HepG2 (cell line): ENCODE data around the gene SCUBE1. TPM values are rescaled to one million over a fixed set of nuclear protein-coding genes. Genes with fewer than 3 reads are reported as not detected.
A peak's percentile ranks its signal among the peaks of the same experiment; 100 is the strongest.

Source experiments
- ADNP ChIP-seq: sonication (generic); formaldehyde crosslinking; IDR thresholded peaks from 2 replicates; pipeline ENCODE4 v1.4.0; 2020; ENCODE audit warnings: missing genetic modification reagents
- AKAP8 ChIP-seq: sonication (generic); formaldehyde crosslinking; IDR thresholded peaks from 2 replicates; pipeline ENCODE4 v1.5.1; 2020; ENCODE audit warnings: mild to moderate bottlenecking, missing genetic modification reagents
- CC2D1A ChIP-seq: sonication (generic); formaldehyde crosslinking; IDR thresholded peaks from 2 replicates; pipeline ENCODE4 v1.8.1; 2023; ENCODE audit warnings: mild to moderate bottlenecking, missing genetic modification reagents
- HCFC1 ChIP-seq: fragments of 150-350 bp; IDR thresholded peaks from 2 replicates; pipeline ENCODE4 v1.6.1; 2014; ENCODE audit warnings: low read depth, low read length
- HHEX ChIP-seq: IDR thresholded peaks from 2 replicates; pipeline ENCODE4 v1.6.1; 2016; ENCODE audit warnings: control low read depth
- HMG20A ChIP-seq: IDR thresholded peaks from 2 replicates; pipeline ENCODE4 v1.6.1; 2016; ENCODE audit warnings: borderline replicate concordance
- KAT7 ChIP-seq: IDR thresholded peaks from 2 replicates; pipeline ENCODE4 v1.6.1; 2018; ENCODE audit warnings: borderline replicate concordance, missing compliant biosample characterization
- KDM5A ChIP-seq: fragments of 200-600 bp; sonication (generic); IDR thresholded peaks from 2 replicates; pipeline ENCODE4 v1.7.0; 2018; ENCODE audit warnings: antibody characterized with exemption, mild to moderate bottlenecking, low read length, borderline replicate concordance
- KLF6 ChIP-seq: IDR thresholded peaks from 2 replicates; pipeline ENCODE4 v1.8.0; 2016; ENCODE audit warnings: missing biosample characterization, missing genetic modification reagents
- KMT2A ChIP-seq: sonication (generic); formaldehyde crosslinking; IDR thresholded peaks from 2 replicates; pipeline ENCODE4 v1.4.0; 2020; ENCODE audit warnings: missing genetic modification reagents
- MXI1 ChIP-seq: IDR thresholded peaks from 3 replicates; pipeline ENCODE4 v1.6.1; 2012; ENCODE audit warnings: low read depth, low read length, inconsistent platforms, borderline replicate concordance
- NFYC ChIP-seq: IDR thresholded peaks from 2 replicates; pipeline ENCODE4 v1.6.1; 2016; ENCODE audit warnings: missing genetic modification reagents, missing compliant biosample characterization
- NR2C2 ChIP-seq: sonication (generic); formaldehyde crosslinking; IDR thresholded peaks from 2 replicates; pipeline ENCODE4 v1.4.0; 2020; ENCODE audit warnings: missing genetic modification reagents, mild to moderate bottlenecking, moderate library complexity, borderline replicate concordance
- SALL1 ChIP-seq: sonication (generic); formaldehyde crosslinking; IDR thresholded peaks from 2 replicates; pipeline ENCODE4 v1.8.0; 2022; ENCODE audit warnings: mild to moderate bottlenecking, missing genetic modification reagents
- SOX13 ChIP-seq, 3 experiments: fragments of 450-650 bp in 1 of 3; sonication (generic) in 1 of 3; formaldehyde crosslinking in 1 of 3; IDR thresholded peaks in 2 of 3; conservative IDR thresholded peaks in 1 of 3; 2 replicates each; pipeline versions ENCODE4 v1.5.0 to v1.6.1; 2016 to 2020; ENCODE audit warnings: antibody characterized with exemption in 1 of 3, mild to moderate bottlenecking in 1 of 3, missing compliant biosample characterization in 1 of 3, missing genetic modification reagents in 1 of 3, moderate library complexity in 1 of 3
- SP2 ChIP-seq: sonication (generic); formaldehyde crosslinking; IDR thresholded peaks from 2 replicates; pipeline ENCODE4 v1.5.1; 2020; ENCODE audit warnings: mild to moderate bottlenecking, missing genetic modification reagents
- ZNF251 ChIP-seq: sonication (generic); formaldehyde crosslinking; IDR thresholded peaks from 2 replicates; pipeline ENCODE4 v1.9.0; 2021; ENCODE audit warnings: mild to moderate bottlenecking, missing genetic modification reagents
- ZNF772 ChIP-seq: sonication (generic); formaldehyde crosslinking; IDR thresholded peaks from 2 replicates; pipeline ENCODE4 v1.5.0; 2020; ENCODE audit warnings: mild to moderate bottlenecking, missing genetic modification reagents
- ZNF83 ChIP-seq: sonication (generic); formaldehyde crosslinking; IDR thresholded peaks from 2 replicates; pipeline ENCODE4 v1.4.0; 2020; ENCODE audit warnings: missing genetic modification reagents, mild to moderate bottlenecking, borderline replicate concordance
- polyA plus RNA-seq, 8 experiments: library from polyadenylated mRNA; depleted of rRNA in 3 of 8; stranded (reverse) in 7 of 8; unstranded in 1 of 8; fragments of >200 nt; fragmentation: Illumina TruSeq in 4 of 8; extraction: Trizol in 4 of 8; gene quantifications; 2 replicates each; pipeline versions ENCODE4 v1.2.1 to v1.2.3, GENCODE V29; 2011 to 2016; ENCODE audit warnings: low read depth in 4 of 8, missing spikeins in 1 of 8, mixed read lengths in 1 of 8; ENCODE audit not compliant: insufficient read depth in 1 of 8
- total RNA-seq, 5 experiments: library from RNA; depleted of rRNA; stranded (reverse); fragments of >200 nt; fragmentation: Illumina TruSeq; extraction: Trizol; gene quantifications; 2 replicates each; pipeline ENCODE4 v1.2.3, GENCODE V29; 2016; ENCODE audit warnings: low read depth in 1 of 5
- TF ChIP-seq, protein P1 (sequence below): fragments of 450-650 bp; IDR thresholded peaks from 2 replicates; pipeline ENCODE4 v1.6.1; 2017
- TF ChIP-seq, protein P2 (sequence below): IDR thresholded peaks from 2 replicates; pipeline ENCODE4 v1.6.1; 2016; ENCODE audit warnings: low read depth, missing genetic modification reagents, missing compliant biosample characterization
- TF ChIP-seq, protein P3 (sequence below): sonication (generic); formaldehyde crosslinking; IDR thresholded peaks from 2 replicates; pipeline ENCODE4 v1.5.1; 2020; ENCODE audit warnings: missing genetic modification reagents, mild to moderate bottlenecking, borderline replicate concordance

The SCUBE1 gene
- total and polyA plus RNA-seq, 2 of the 13 experiments (the other 11 are each of a cell fraction or from before 2014, with no cell fraction given) = under 0.01 to 0.05 TPM

DNA sequence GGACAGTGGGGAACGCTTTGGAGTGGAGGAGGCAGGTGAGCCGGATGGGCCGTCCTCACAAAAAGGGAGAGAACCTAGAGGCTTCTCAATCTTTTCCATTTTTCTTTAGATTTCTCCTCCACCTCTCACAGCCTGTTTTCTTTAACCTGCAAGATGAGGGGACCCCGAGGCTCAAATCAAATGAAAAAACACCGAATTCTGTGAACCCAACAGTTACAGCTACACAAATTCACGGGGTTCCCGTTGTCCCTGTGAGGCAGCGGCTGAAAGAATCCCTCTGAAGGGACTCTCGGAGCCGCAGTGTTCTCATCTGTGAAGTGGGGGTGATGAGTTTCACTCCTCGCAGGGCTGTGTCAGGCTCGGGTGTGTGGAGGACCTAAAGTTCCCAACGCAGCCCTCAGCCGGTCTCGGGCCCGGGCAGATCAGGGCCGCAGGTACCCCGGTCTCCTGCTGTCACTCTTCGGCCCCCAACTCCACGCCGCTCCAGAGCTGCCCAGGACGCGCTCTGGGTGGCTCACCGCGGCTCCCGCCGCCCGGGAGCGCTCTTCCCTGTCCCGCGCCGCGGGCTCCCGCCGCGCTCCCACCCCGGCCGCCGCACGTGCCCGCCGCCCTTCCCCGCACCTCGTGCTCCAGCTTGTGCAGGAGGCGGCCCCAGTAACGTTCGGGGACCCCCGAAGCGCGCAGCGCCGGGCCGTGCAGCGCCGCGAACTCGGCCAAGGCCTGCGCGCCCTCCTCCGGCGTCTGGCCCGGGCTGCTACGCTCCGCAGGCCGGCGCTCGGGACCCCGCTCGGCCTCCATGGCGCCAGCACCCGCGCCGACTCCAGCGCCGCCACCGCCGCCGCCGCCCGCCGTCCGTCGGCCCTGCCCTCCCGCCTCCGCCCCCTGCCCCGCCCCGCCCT is 156.7 kb downstream of the SCUBE1 start, which contains the start of gene TTLL12 (continued):
- TF ChIP-seq, protein P1, sequence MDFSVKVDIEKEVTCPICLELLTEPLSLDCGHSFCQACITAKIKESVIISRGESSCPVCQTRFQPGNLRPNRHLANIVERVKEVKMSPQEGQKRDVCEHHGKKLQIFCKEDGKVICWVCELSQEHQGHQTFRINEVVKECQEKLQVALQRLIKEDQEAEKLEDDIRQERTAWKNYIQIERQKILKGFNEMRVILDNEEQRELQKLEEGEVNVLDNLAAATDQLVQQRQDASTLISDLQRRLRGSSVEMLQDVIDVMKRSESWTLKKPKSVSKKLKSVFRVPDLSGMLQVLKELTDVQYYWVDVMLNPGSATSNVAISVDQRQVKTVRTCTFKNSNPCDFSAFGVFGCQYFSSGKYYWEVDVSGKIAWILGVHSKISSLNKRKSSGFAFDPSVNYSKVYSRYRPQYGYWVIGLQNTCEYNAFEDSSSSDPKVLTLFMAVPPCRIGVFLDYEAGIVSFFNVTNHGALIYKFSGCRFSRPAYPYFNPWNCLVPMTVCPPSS = no peak
- TF ChIP-seq ADNP (CRISPR knock-in tag) (no peak), SOX13 (IDR thresholded peaks at IDR 0.05) (no peak), SOX13 (CRISPR knock-in tag; conservative IDR thresholded peaks at IDR 0.05 in 1 of 2, IDR thresholded peaks at IDR 0.05 in 1 of 2) (no peak), ZNF83 (CRISPR knock-in tag) (no peak), KDM5A (no peak), KLF6 (CRISPR knock-in tag) (no peak), KAT7 (CRISPR knock-in tag) (no peak), SP2 (no peak), NR2C2 (no peak), NFYC (CRISPR knock-in tag) (no peak), CC2D1A (CRISPR knock-in tag) (no peak), ZNF772 (CRISPR knock-in tag) (no peak), HCFC1 (no peak), ZNF251 (CRISPR knock-in tag) (no peak), HMG20A (CRISPR knock-in tag) (no peak), HHEX (CRISPR knock-in tag) (no peak), MXI1 (no peak), KMT2A (CRISPR knock-in tag) (no peak), AKAP8 (no peak), SALL1 (CRISPR knock-in tag) (peak; percentile 52; the same call in 1 of the 2 replicates)
- TF ChIP-seq, protein P2, sequence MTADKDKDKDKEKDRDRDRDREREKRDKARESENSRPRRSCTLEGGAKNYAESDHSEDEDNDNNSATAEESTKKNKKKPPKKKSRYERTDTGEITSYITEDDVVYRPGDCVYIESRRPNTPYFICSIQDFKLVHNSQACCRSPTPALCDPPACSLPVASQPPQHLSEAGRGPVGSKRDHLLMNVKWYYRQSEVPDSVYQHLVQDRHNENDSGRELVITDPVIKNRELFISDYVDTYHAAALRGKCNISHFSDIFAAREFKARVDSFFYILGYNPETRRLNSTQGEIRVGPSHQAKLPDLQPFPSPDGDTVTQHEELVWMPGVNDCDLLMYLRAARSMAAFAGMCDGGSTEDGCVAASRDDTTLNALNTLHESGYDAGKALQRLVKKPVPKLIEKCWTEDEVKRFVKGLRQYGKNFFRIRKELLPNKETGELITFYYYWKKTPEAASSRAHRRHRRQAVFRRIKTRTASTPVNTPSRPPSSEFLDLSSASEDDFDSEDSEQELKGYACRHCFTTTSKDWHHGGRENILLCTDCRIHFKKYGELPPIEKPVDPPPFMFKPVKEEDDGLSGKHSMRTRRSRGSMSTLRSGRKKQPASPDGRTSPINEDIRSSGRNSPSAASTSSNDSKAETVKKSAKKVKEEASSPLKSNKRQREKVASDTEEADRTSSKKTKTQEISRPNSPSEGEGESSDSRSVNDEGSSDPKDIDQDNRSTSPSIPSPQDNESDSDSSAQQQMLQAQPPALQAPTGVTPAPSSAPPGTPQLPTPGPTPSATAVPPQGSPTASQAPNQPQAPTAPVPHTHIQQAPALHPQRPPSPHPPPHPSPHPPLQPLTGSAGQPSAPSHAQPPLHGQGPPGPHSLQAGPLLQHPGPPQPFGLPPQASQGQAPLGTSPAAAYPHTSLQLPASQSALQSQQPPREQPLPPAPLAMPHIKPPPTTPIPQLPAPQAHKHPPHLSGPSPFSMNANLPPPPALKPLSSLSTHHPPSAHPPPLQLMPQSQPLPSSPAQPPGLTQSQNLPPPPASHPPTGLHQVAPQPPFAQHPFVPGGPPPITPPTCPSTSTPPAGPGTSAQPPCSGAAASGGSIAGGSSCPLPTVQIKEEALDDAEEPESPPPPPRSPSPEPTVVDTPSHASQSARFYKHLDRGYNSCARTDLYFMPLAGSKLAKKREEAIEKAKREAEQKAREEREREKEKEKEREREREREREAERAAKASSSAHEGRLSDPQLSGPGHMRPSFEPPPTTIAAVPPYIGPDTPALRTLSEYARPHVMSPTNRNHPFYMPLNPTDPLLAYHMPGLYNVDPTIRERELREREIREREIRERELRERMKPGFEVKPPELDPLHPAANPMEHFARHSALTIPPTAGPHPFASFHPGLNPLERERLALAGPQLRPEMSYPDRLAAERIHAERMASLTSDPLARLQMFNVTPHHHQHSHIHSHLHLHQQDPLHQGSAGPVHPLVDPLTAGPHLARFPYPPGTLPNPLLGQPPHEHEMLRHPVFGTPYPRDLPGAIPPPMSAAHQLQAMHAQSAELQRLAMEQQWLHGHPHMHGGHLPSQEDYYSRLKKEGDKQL = no peak
- TF ChIP-seq, protein P3, sequence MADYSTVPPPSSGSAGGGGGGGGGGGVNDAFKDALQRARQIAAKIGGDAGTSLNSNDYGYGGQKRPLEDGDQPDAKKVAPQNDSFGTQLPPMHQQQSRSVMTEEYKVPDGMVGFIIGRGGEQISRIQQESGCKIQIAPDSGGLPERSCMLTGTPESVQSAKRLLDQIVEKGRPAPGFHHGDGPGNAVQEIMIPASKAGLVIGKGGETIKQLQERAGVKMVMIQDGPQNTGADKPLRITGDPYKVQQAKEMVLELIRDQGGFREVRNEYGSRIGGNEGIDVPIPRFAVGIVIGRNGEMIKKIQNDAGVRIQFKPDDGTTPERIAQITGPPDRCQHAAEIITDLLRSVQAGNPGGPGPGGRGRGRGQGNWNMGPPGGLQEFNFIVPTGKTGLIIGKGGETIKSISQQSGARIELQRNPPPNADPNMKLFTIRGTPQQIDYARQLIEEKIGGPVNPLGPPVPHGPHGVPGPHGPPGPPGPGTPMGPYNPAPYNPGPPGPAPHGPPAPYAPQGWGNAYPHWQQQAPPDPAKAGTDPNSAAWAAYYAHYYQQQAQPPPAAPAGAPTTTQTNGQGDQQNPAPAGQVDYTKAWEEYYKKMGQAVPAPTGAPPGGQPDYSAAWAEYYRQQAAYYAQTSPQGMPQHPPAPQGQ (CRISPR knock-in tag) = no peak
